ENCODE results near the gene CLUH.
"Not testable (repeated sequence)": the region's sequence is repeated elsewhere in the genome, so short reads cannot be mapped to it uniquely, and the experiment has no call there.

CLUH gene

DNA sequence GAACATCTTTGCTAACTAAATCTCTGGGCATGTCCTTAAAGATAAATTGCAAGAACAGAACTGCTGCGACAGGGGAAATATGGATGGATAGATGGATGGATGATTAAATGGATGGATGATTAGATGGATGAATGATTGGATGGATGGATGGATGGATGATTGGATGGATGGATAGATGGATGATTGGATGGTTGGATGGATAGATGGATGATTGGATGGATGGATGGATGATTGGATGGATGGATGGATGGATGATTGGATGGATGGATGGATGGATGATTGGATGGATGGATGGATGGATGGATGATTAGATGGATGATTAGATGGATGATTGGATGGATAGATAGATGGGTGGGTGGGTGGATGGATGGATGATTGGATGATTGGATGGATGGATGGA lies 32.3 kb downstream of the CLUH start:
- H3K36me3 ChIP-seq (ENCODE audit: control insufficient read depth in 2 of 2, insufficient read depth in 1 of 2, low read length in 2 of 2), result peaks cover 78 to 92% of the 10 kb centered on the region in 2 experiments
- H3K27ac ChIP-seq (ENCODE audit: extremely low read depth, low read depth, low read length); CTCF ChIA-PET; POLR2A ChIA-PET; H3K4me3 ChIP-seq (ENCODE audit: low read depth, low read length); H3K9me3 ChIP-seq (ENCODE audit: control insufficient read depth, insufficient read depth, low read depth, low read length); H3K4me1 ChIP-seq (ENCODE audit: control insufficient read depth, insufficient read depth, low read length): not testable (repeated sequence)
- TF ChIP-seq ZBTB17 (tag by site-specific recombination; IDR thresholded peaks at IDR 0.05), result peak; percentile 98
- TF ChIP-seq ZNF366 (tag by site-specific recombination; conservative IDR thresholded peaks at IDR 0.05), result peak; percentile 96

DNA sequence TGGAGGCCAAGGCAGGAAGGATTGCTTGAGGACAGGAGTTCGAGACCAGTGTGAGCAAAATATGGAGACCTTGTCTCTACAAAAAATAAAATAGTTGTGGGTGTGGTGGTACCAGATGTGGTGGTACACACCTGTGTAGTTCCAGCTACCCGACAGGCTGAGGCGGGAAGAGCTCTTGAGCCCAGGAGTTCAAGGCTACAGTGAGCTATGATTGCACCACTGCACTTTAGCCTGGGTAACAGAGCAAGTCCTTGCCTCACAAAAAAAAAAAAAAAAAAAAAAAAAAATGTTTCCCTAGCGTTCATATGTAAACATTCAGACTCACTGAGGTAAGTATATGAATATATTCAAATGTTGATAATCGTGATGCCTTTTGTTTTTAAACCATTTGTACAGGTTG lies 39.5 kb downstream of the CLUH start:
- no peak overlapping the region for H3K27ac ChIP-seq (ENCODE audit: extremely low read depth, low read depth, low read length)
- CTCF ChIA-PET, result no interaction called here
- H3K36me3 ChIP-seq (ENCODE audit: control insufficient read depth in 2 of 2, insufficient read depth in 1 of 2, low read length in 2 of 2), result peaks cover 90 to 93% of the 10 kb centered on the region in 2 experiments
- TF ChIP-seq ZNF133 (tag by site-specific recombination; IDR thresholded peaks at IDR 0.05) (no peak), ZNF530 (tag by site-specific recombination; IDR thresholded peaks at IDR 0.05; ENCODE audit: low read depth) (no peak), SETDB1 (IDR thresholded peaks at IDR 0.05; ENCODE audit: insufficient read length, low read length) (no peak)
- TF ChIP-seq, protein P1, sequence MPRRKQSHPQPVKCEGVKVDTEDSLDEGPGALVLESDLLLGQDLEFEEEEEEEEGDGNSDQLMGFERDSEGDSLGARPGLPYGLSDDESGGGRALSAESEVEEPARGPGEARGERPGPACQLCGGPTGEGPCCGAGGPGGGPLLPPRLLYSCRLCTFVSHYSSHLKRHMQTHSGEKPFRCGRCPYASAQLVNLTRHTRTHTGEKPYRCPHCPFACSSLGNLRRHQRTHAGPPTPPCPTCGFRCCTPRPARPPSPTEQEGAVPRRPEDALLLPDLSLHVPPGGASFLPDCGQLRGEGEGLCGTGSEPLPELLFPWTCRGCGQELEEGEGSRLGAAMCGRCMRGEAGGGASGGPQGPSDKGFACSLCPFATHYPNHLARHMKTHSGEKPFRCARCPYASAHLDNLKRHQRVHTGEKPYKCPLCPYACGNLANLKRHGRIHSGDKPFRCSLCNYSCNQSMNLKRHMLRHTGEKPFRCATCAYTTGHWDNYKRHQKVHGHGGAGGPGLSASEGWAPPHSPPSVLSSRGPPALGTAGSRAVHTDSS (tag by site-specific recombination; IDR thresholded peaks at IDR 0.05), result no peak
- TF ChIP-seq, protein P2, sequence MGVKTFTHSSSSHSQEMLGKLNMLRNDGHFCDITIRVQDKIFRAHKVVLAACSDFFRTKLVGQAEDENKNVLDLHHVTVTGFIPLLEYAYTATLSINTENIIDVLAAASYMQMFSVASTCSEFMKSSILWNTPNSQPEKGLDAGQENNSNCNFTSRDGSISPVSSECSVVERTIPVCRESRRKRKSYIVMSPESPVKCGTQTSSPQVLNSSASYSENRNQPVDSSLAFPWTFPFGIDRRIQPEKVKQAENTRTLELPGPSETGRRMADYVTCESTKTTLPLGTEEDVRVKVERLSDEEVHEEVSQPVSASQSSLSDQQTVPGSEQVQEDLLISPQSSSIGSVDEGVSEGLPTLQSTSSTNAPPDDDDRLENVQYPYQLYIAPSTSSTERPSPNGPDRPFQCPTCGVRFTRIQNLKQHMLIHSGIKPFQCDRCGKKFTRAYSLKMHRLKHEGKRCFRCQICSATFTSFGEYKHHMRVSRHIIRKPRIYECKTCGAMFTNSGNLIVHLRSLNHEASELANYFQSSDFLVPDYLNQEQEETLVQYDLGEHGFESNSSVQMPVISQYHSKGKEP (tag by site-specific recombination; IDR thresholded peaks at IDR 0.05), result no peak
- TF ChIP-seq, protein P3, sequence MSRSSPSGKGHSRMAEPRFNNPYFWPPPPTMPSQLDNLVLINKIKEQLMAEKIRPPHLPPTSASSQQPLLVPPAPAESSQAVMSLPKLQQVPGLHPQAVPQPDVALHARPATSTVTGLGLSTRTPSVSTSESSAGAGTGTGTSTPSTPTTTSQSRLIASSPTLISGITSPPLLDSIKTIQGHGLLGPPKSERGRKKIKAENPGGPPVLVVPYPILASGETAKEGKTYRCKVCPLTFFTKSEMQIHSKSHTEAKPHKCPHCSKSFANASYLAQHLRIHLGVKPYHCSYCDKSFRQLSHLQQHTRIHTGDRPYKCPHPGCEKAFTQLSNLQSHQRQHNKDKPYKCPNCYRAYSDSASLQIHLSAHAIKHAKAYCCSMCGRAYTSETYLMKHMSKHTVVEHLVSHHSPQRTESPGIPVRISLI (tag by site-specific recombination; IDR thresholded peaks at IDR 0.05), result 0 out of 2 replicates have a peak, but pooled peaks have one; percentile 18
- no peaks in the 10 kb centered on the region for H3K4me1 ChIP-seq (ENCODE audit: control insufficient read depth, insufficient read depth, low read length)
- POLR2A ChIA-PET, result no interaction called here
- H3K4me3 ChIP-seq (ENCODE audit: low read depth, low read length), result no peak overlapping the region
- H3K9me3 ChIP-seq (ENCODE audit: control insufficient read depth, insufficient read depth, low read depth, low read length), result no peaks in the 10 kb centered on the region

DNA sequence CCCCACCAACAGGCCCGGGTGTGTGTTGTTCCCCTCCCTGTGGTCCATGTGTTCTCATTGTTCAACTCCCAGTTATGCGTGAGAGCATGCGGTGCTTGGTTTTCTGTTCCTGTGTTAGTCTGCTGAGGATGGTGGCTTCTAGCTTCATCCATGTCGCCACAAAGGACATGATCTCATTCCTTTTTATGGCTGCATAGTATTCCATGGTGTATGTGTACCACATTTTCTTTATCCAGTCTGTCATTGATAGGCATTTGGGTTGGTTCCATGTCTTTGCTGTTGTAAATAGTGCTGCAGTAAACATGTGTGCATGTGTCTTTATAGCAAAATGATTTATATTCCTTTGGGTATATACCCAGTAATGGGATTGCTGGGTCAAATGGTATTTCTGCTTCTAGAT lies 51.2 kb downstream of the CLUH start:
- CTCF ChIA-PET, result interaction anchor here (1.5 kb wide), 1 partner anchor 26 kb away, joined by 4 read pairs; no protein-coding TSS in a partner anchor
- H3K4me3 ChIP-seq (ENCODE audit: low read depth, low read length); POLR2A ChIA-PET; H3K4me1 ChIP-seq (ENCODE audit: control insufficient read depth, insufficient read depth, low read length); H3K27ac ChIP-seq (ENCODE audit: extremely low read depth, low read depth, low read length); H3K9me3 ChIP-seq (ENCODE audit: control insufficient read depth, insufficient read depth, low read depth, low read length): not testable (repeated sequence)
- TF ChIP-seq ZNF146 (tag by site-specific recombination; IDR thresholded peaks at IDR 0.05), result peak; percentile 99
- TF ChIP-seq, protein P4, sequence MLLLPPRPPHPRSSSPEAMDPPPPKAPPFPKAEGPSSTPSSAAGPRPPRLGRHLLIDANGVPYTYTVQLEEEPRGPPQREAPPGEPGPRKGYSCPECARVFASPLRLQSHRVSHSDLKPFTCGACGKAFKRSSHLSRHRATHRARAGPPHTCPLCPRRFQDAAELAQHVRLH (tag by site-specific recombination; IDR thresholded peaks at IDR 0.05), result peak; percentile 73
- H3K36me3 ChIP-seq (ENCODE audit: control insufficient read depth in 2 of 2, insufficient read depth in 1 of 2, low read length in 2 of 2), result peaks cover 0 to 13% of the 10 kb centered on the region in 2 experiments; a peak in 2 of 3 replicates

DNA sequence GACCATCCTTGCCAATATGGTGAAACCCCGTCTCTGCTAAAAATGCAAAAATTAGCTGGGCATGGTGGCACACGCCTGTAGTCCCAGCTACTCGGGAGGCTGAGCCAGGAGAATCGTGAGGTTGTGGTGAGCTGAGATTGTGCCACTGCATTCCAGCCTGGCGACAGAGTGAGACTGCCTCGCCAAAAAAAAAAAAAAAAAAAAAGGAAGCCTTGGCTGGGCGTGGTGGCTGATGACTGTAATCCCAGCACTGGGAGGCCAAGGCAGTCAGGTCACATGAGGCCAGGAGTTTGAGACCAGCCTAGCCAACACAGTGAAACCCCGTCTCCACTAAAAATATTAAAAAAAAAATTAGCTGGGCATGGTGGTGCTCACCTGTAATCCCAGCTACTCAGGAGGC lies 52.2 kb downstream of the CLUH start:
- CTCF ChIA-PET; H3K9me3 ChIP-seq (ENCODE audit: control insufficient read depth, insufficient read depth, low read depth, low read length); H3K27ac ChIP-seq (ENCODE audit: extremely low read depth, low read depth, low read length); H3K4me3 ChIP-seq (ENCODE audit: low read depth, low read length); H3K4me1 ChIP-seq (ENCODE audit: control insufficient read depth, insufficient read depth, low read length): not testable (repeated sequence)
- 0 out of 2 replicates have a peak, but pooled peaks have one; percentile 12 for TF ChIP-seq GFI1B (tag by site-specific recombination; IDR thresholded peaks at IDR 0.05)
- TF ChIP-seq SP7 (tag by site-specific recombination; IDR thresholded peaks at IDR 0.05), result peak; percentile 12; the same call in 1 of the 2 replicates
- peak; percentile 80 for TF ChIP-seq KLF1 (tag by site-specific recombination; IDR thresholded peaks at IDR 0.05)
- peaks cover 0 to 17% of the 10 kb centered on the region in 2 experiments; a peak in 2 of 3 replicates for H3K36me3 ChIP-seq (ENCODE audit: control insufficient read depth in 2 of 2, insufficient read depth in 1 of 2, low read length in 2 of 2)
- POLR2A ChIA-PET, result interaction anchor here (0.7 kb wide), 1 partner anchor 61 kb away, joined by 9 read pairs; no protein-coding TSS in a partner anchor
